ENCODE results near the gene PPIE.
"Not testable (repeated sequence)": the region's sequence is repeated elsewhere in the genome, so short reads cannot be mapped to it uniquely, and the experiment has no call there.

DNA sequence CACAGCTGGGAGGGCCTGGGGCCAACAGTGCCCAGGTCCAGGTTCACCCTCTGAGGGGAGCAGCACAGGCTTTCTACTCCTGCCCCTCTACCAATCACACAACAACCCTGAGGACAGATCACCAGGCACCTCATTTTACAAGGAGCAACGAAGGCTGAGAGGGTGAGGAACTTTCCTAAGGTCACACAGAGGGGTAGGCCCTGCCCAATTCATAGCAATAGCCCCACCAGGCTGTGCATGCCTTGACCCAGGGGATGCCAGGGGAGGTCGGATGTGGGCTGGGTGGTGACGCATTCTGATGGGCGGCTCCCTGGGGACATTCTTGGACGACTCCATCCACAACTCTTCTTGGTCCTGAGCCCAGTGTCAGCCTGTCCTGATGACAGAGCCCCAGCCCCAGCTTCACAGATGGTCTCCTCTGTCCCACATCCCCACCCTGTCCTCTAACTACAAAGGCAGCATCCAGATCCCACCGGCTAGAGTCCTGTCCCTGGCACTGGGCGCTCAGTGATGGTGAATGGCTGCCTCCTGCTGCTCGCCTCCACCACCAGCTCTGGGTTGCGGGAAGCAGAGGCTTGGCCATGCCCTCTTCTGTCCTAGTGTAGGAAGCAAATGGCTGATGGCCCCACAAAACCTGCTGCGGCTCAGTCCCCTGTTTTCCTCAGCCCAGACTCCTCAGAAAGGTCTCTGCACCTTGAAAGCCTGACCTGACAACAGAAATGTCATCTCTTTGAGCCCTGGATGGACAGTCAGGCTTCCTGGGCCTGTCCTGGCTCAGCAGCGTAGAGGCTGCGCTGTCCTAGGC lies 47.8 kb downstream of the PPIE start:
- TF ChIP-seq, protein P1, sequence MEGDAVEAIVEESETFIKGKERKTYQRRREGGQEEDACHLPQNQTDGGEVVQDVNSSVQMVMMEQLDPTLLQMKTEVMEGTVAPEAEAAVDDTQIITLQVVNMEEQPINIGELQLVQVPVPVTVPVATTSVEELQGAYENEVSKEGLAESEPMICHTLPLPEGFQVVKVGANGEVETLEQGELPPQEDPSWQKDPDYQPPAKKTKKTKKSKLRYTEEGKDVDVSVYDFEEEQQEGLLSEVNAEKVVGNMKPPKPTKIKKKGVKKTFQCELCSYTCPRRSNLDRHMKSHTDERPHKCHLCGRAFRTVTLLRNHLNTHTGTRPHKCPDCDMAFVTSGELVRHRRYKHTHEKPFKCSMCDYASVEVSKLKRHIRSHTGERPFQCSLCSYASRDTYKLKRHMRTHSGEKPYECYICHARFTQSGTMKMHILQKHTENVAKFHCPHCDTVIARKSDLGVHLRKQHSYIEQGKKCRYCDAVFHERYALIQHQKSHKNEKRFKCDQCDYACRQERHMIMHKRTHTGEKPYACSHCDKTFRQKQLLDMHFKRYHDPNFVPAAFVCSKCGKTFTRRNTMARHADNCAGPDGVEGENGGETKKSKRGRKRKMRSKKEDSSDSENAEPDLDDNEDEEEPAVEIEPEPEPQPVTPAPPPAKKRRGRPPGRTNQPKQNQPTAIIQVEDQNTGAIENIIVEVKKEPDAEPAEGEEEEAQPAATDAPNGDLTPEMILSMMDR (IDR thresholded peaks at IDR 0.05), result not testable (repeated sequence)
- TF ChIP-seq POLR2AphosphoS5 (IDR thresholded peaks at IDR 0.05), result not testable (repeated sequence)

Data from prostate gland (tissue), 2 donors.